Activated T-cell treated with anti-CD3 and anti-CD28 coated beads, Interleukin-2, amount 50 U/mL, for 24 hours (primary cell): Measurements from ENCODE around the gene SLC44A3.
"Not testable (repeated sequence)": the region's sequence is repeated elsewhere in the genome, so short reads cannot be mapped to it uniquely, and the experiment has no call there.

ENCODE experiments used
- DNase-seq: peaks from one replicate; pipeline ENCODE4 v3.0.0-alpha.2; 2020
- H3K27ac Mint-ChIP-seq: 2 replicates; pipeline ENCODE4 v1.8.0; 2020; ENCODE audit warnings: mild to moderate bottlenecking, mixed read lengths
- H3K27me3 Mint-ChIP-seq: 2 replicates; pipeline ENCODE4 v1.8.0; 2020; ENCODE audit warnings: mixed read lengths
- H3K36me3 Mint-ChIP-seq: 2 replicates; pipeline ENCODE4 v1.8.0; 2020; ENCODE audit warnings: low read depth, mixed read lengths
- H3K4me1 Mint-ChIP-seq: 2 replicates; pipeline ENCODE4 v1.8.0; 2020; ENCODE audit warnings: low read depth, mixed read lengths
- H3K4me3 Mint-ChIP-seq: 2 replicates; pipeline ENCODE4 v1.8.0; 2020; ENCODE audit warnings: mild to moderate bottlenecking, moderate library complexity, mixed read lengths
- H3K9me3 Mint-ChIP-seq: 2 replicates; pipeline ENCODE4 v1.8.0; 2020; ENCODE audit warnings: mixed read lengths

SLC44A3 gene

DNA sequence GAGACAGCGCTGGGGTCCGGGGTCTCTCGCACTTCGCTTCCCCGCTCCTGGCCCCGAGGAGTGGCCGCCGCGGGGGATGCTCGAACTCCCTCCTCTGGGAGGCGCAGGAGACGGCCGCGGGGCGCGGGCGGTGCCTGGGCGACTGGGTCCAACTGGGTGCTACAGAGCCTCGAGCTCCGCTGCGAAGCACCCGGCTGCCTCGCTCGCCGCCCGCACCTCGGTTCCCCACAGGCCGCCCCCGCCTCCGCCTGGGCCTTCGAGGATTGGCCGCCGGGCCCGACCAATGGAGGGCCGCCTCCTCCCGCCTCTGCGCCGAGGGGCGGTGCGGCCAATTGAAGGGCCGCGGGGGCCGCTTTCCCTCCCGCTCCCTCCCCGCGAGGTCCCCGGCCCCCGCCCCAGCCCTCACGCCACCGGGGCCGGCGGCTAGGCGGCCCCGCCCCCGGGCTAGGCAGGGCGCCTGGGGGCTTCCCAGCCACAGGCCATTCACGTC is 106.8 kb downstream of the SLC44A3 start, which contains the start of gene CNN3:
TSS of gene CNN3 (minus strand) at position 196 of the 490 bp plus-strand sequence. CDS start 216 bp downstream, outside the sequence.
- peaks cover 52% of the 10 kb centered on the region for H3K27me3 Mint-ChIP-seq

DNA sequence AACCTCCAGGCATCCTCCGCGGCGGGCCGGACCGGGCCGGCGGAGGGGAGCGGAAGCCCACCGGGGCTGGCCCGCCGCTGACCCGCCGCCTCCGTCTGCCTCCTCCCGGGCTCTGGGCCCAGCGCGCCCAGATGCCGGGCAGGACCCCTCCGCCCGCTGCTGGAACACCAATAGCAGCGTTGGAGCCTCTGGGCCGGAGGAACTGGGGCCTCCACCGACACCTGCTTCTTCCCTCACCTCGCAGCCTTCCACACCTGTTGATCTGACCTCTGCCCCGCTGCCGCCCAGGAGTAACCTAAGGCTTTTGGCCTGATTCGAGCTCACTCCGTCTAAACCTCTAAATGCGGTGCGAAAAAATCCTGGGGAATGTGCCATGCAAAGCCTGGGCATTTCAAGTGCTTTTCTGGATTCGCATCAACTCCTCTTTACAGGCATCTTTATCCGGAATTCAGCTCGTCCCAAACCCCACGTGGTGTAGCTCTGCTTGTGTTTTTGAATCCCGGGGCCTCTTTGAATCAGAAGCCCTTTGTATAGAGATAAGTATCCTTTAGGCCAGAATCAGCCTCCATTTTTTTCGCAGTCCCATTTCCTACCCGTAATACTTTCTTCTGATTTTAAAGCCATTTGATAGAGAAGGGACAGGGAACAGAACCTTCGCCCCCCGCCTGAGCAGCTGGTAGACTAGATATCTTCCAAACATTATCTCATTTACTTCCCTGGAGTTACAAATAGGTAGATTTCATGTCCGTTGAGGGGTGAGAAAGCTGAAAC is 107.4 kb downstream of the SLC44A3 start:
- H3K27ac Mint-ChIP-seq: peak overlapping the region; percentile 51
- peak overlapping the region; percentile 62 for H3K4me3 Mint-ChIP-seq
- H3K36me3 Mint-ChIP-seq: no peaks in the 10 kb centered on the region
- DNase-seq: no peak
- peaks cover 49% of the 10 kb centered on the region for H3K27me3 Mint-ChIP-seq
- no peaks in the 10 kb centered on the region for H3K9me3 Mint-ChIP-seq
- peaks cover 19% of the 10 kb centered on the region for H3K4me1 Mint-ChIP-seq

More for the DNA sequence above, 106.8 kb downstream of the SLC44A3 start, which contains the start of gene CNN3:
- DNase-seq: peak; percentile 76
- H3K36me3 Mint-ChIP-seq: no peaks in the 10 kb centered on the region
- H3K9me3 Mint-ChIP-seq: no peaks in the 10 kb centered on the region
- H3K27ac Mint-ChIP-seq: peak within 1 kb of the TSS; percentile 51
- peak within 1 kb of the TSS; percentile 81 for H3K4me3 Mint-ChIP-seq
- peaks cover 19% of the 10 kb centered on the region for H3K4me1 Mint-ChIP-seq

DNA sequence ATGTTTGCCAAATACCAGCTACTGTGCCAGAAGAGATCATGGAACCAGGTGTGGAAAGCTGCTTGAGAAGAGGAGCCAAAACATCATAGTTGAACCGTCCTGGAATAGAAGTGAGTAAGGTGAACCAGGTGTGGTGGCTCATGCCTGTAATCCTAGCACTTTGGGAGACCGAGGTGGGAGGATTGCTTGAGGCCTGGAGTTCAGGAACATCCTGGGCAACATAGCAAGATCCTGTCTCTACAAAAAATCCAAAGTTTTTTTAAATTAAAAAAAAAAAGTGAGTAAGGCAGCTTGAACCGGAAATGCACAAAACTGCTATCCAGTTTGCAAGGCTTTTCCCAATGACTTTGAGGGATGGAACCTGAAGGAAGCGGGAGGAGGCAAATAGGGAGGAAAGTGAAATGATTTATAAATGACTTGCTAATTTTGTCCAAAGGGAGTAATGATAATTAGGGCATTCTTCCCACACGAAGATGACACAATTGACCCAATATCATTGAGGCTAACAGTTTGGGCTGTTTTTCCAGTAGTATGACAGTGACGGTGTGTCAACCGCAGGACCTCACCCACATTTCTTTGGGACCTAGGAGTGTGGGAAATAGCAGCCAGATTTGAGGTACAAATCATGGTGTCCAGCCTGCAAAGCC is 108.3 kb downstream of the SLC44A3 start:
- Mint-ChIP-seq H3K27ac (no peak overlapping the region), H3K4me1 (peaks cover 18% of the 10 kb centered on the region)

DNA sequence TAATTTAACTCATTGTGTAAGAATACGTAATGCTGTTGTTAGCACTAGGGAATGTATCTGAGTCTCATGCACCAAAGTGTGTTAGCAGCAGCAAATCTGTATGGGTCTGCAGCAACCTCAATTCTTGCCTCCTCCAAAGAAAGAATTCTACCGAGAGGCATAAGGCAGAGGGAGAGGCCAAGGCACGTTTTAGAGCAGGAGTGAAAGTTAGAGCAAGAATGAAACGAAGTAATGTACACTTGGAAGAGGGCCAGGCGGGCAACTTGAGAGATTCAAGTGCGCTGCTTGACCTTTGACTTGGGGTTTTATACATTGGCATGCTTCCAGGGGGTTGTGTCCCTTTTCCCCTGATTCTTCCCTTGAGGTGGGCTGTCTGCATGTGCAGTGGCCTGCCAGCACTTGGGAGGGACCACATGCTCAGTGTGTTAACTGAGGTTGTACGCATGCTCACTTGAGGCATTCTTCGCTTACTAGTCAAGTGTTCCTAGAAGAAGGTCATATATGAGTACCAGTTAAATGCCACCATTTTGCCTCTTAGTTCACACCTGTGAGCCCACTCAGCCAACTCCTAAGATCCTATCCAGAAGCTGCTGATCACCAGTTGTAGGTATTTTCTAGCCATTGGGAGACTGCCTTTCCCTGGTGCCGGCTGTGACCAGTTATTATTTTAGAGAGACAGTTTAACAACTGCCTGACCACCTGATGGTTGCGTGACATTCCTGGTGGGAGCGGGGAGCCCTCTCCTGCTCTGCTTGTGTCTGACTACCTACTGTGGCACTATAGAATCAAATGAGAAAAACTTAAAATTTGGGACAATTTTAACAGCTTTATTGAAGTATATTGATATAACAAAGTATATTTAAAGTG is 109.4 kb downstream of the SLC44A3 start:
- H3K36me3 Mint-ChIP-seq: no peaks in the 10 kb centered on the region
- no peak overlapping the region for H3K27ac Mint-ChIP-seq
- peaks cover 33% of the 10 kb centered on the region for H3K27me3 Mint-ChIP-seq
- H3K4me1 Mint-ChIP-seq: peaks cover 16% of the 10 kb centered on the region
- no peak overlapping the region for H3K4me3 Mint-ChIP-seq
- H3K9me3 Mint-ChIP-seq: no peaks in the 10 kb centered on the region
- DNase-seq: no peak

More for the DNA sequence above, 108.3 kb downstream of the SLC44A3 start:
- Mint-ChIP-seq H3K9me3 (no peaks in the 10 kb centered on the region), H3K27me3 (peaks cover 42% of the 10 kb centered on the region), H3K4me3 (no peak overlapping the region), H3K36me3 (no peaks in the 10 kb centered on the region)
- DNase-seq: no peak

DNA sequence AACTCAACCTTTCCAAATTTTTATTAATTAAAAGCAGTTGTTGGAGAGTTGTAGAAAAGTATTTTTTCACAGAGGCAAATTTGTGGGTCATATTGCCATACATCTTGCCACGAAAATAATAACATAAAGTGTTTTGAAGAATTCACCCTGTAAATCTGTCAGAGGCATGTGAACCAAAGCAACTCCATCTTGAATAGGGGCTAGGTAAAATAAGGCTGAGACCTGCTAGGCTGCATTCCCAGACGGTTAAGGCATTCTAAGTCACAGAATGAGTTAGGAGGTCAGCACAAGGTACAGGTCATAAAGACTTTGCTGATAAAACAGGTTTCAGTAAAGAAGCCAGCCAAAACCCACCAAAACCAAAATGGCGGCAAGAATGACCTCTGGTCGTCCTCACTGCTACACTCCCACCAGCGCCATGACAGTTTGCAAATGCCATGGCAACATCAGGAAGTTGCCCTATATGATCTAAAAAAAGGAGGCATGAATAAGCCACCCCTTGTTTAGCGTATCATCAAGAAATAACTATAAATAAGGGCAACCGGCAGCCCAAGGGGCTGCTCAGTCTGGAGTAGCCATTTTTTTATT is 111.2 kb downstream of the SLC44A3 start:
- Mint-ChIP-seq H3K36me3 (no peaks in the 10 kb centered on the region), H3K4me1 (peaks cover 7% of the 10 kb centered on the region), H3K27ac (no peak overlapping the region), H3K27me3 (peaks cover 20% of the 10 kb centered on the region), H3K9me3 (no peaks in the 10 kb centered on the region), H3K4me3 (no peak overlapping the region)
- DNase-seq: no peak

DNA sequence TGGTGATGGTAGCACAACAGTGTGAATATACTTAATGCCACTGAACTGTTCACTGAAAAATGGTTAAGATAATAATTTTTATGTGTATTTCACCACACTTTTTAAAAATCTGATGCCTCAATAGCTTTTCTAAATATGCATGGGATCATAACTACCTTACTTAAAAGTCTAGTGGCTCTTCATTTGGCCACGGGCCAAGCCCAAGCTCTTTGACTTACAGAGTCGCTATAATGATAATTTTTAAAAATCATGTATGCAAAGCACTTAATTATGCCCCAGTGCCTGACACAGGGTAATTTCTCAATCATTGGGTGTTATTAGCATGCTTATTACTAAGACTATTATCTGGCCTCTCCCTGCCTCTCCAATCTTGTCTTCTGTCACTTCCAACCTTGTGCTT is 114.4 kb downstream of the SLC44A3 start:
- Mint-ChIP-seq H3K9me3 (no peaks in the 10 kb centered on the region), H3K27me3 (peaks cover 6% of the 10 kb centered on the region), H3K36me3 (no peaks in the 10 kb centered on the region), H3K4me1 (peaks cover 4% of the 10 kb centered on the region), H3K4me3 (no peak overlapping the region), H3K27ac (no peak overlapping the region)
- DNase-seq: no peak

DNA sequence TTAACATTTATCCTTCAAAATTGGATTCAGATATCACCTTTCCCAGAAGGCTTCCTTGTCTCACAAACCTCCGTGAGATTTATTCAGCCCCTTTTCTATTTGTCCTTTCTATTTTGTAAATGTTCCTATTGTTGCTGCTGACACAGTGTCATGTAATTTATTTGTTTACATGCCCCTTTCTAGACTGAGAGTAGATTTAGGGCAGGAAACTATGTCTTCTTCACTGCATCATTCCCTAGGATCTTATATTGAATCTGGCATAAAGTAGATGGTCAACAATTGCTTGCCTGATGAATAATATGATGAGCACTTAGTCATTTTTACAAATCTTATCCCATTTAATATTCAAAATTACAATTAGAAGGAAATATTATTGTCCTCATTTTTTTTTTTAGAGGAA is 114.9 kb downstream of the SLC44A3 start:
- Mint-ChIP-seq H3K27me3 (peaks cover 6% of the 10 kb centered on the region), H3K36me3 (no peaks in the 10 kb centered on the region), H3K27ac (no peak overlapping the region), H3K4me3 (no peak overlapping the region), H3K9me3 (no peaks in the 10 kb centered on the region), H3K4me1 (peaks cover 4% of the 10 kb centered on the region)
- no peak for DNase-seq

DNA sequence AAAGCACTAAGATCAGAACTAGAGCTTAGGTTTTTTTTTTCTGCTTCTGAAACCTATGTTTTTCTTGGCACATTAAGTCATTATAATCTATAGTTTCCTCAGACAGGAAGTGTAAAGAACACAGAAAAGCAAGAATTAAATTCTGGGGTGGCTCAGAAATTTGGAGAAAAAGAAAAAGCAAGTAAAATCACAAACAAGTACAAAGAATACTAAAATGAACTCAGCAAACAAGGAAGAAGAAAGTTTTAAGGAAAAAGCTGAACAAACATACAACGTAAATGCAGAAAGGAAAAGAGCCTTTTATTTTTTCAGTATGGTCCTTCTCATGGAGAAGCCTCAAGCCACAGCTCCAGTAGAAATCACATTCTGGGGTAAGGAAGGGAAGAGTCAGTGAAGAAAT is 115.3 kb downstream of the SLC44A3 start:
- H3K27me3 Mint-ChIP-seq: peaks cover 6% of the 10 kb centered on the region

DNA sequence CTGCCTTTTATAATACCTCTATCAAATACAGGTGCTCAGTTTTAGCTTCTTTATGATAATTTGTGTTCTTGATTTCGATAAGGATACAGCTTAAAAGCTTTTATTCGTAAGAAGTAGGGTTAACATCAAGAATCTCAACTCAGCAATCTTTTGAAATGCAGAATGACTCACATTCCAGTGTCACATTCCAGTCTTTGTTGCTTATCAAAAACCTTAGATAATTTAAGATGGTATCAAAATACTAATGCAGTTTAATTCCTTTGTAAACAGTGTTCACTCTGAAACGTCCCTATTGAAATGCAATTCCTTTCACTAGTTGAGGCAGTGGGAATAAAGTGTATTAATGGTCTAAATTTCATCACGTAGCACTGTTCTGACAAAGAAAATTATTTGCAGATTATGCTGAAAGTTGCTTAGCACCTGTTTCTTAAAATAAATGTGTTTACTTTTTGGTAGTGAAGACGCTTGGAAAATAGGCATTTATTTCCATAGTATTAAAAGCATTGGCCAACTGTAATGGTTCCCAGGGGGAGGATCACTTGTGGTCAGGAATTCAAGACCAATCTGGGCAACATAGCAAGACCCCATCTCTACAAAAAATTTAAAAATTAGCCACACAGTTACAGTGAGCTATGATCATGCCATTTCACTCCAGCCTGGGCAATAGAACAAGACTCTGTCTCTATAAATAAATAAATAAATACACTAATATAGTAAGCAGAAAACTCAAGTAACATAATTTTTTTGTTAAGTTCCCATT is 116.9 kb downstream of the SLC44A3 start:
- Mint-ChIP-seq H3K4me3 (no peak overlapping the region), H3K9me3 (no peaks in the 10 kb centered on the region), H3K36me3 (no peaks in the 10 kb centered on the region), H3K27me3 (peaks cover 6% of the 10 kb centered on the region), H3K4me1 (peaks cover 4% of the 10 kb centered on the region), H3K27ac (no peak overlapping the region)
- DNase-seq: no peak

More for the DNA sequence above, 115.3 kb downstream of the SLC44A3 start:
- no peaks in the 10 kb centered on the region for H3K9me3 Mint-ChIP-seq
- H3K4me3 Mint-ChIP-seq: no peak overlapping the region
- no peak for DNase-seq
- no peaks in the 10 kb centered on the region for H3K36me3 Mint-ChIP-seq
- no peak overlapping the region for H3K27ac Mint-ChIP-seq
- H3K4me1 Mint-ChIP-seq: peaks cover 4% of the 10 kb centered on the region

DNA sequence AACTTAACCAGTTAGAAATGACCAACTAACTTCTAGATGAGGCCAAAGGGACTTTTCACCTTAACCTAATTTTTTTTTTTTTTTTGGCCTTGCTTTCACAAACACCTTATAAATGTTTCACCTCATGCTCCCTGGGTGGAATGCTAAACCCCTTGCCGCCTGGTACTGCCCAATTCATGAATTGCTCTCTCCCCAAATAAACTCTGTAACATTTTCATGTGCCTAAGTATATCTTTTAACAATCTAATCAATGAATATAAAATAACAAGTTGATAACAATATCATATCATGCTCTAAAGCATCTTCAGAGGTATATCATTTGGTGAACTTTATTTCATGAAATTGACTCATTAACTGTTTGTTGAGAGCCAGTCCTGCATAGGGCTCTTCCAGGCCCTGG is 117.7 kb downstream of the SLC44A3 start:
- no peak for DNase-seq
- Mint-ChIP-seq H3K27ac (no peak overlapping the region), H3K4me3 (no peak overlapping the region), H3K9me3 (no peaks in the 10 kb centered on the region), H3K36me3 (no peaks in the 10 kb centered on the region), H3K27me3 (peaks cover 6% of the 10 kb centered on the region), H3K4me1 (peaks cover 4% of the 10 kb centered on the region)

DNA sequence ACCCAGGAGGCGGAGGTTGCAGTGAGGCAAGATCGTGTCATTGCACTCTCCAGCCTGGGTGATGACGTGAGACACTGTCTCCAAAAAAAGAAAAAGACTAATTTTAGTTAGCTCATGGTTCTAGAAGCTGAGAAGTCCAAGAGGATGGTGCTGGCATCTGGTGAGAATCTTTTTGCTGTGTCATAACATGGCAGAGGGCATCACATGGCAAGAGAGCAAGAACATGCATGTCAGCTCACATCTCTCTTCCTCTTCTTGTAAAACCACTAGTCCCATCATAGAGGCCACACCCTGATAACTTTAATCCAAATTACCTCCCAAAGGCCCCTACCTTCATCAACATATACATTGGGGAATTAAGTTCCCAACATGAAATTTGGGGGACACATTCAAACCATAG is 120.6 kb downstream of the SLC44A3 start:
- Mint-ChIP-seq H3K9me3 (no peaks in the 10 kb centered on the region), H3K27me3 (peaks cover 13% of the 10 kb centered on the region), H3K4me1 (no peaks in the 10 kb centered on the region), H3K36me3 (no peaks in the 10 kb centered on the region), H3K4me3 (no peak overlapping the region), H3K27ac (no peak overlapping the region)
- DNase-seq: no peak

DNA sequence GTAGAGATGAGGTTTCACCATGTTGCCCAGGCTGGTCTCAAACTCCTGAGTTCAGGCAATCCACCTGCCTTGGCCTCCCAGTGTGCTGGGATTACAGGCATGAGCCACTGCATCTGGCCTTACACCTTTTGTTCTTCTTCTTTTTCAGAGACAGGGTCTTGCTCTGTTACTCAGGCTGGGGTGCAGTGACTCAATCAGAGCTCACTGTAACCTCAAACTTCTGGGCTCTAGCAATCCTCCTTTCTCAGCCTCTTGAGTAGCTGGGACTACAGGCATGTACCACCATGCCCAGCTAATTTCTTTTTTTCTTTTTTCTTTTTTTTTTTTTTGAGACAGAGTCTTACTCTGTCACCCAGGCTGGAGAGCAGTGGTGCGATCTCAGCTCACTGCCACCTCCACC is 121.3 kb downstream of the SLC44A3 start:
- not testable (repeated sequence) for H3K4me3 Mint-ChIP-seq, H3K27ac Mint-ChIP-seq, H3K9me3 Mint-ChIP-seq, H3K4me1 Mint-ChIP-seq, DNase-seq, H3K36me3 Mint-ChIP-seq, H3K27me3 Mint-ChIP-seq

DNA sequence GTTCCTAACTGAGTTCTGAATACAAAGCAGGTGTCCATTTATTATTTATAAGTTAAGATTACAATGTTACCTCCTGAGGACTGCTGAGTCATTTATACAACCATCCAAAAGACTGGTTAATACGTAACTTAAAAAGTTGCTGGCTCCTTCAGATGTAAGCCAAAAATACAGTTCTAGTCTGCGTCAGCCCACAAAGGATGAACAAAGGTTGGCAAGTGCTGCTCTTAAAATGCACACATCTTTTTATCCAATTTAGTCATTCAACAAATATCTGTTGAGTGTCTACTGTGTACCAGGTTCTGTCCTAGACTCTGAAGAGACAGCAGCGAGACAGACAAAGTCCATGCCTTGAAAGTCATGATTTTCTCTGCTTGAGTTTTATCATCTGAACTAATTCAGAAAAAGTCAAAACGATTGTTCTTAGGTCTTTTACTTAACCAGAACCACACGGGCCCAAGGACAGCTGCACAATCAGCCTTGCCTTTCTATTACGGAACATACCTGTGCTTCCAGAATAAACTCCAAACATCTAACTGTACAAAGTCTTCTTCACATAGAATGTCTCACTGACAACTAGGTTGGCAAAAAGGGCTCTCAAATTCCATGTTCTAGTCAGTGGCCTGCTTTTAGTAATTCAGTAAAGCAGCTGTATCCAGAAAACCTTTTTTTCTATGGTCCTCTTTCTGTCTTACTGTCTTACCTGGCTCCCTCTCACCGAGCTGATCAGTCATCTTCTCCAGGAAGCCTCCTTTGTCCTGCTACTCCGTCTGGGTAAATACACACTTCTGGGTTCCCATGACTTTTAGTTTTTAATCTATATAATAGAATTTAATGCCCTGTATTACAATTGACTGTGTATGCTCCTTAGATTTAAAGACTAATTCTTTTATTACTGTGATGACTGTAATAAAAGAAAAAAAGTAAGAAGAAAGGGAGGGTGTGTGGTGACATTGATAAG is 122.3 kb downstream of the SLC44A3 start:
- no peaks in the 10 kb centered on the region for H3K4me1 Mint-ChIP-seq
- no peak overlapping the region for H3K27ac Mint-ChIP-seq
- H3K36me3 Mint-ChIP-seq: no peaks in the 10 kb centered on the region
- peaks cover 10% of the 10 kb centered on the region for H3K27me3 Mint-ChIP-seq
- DNase-seq: no peak
- H3K9me3 Mint-ChIP-seq: no peaks in the 10 kb centered on the region
- no peak overlapping the region for H3K4me3 Mint-ChIP-seq
